HG02798 (cell line): ENCODE data around the gene CCDC92B.
"Not testable (repeated sequence)": the region's sequence is repeated elsewhere in the genome, so short reads cannot be mapped to it uniquely, and the experiment has no call there.

Source experiments
- ATAC-seq: cut with Tn5 transposase; IDR thresholded peaks from one replicate; pipeline ENCODE4 v1.9.1; 2021; ENCODE audit warnings: mild to moderate bottlenecking; ENCODE audit not compliant: unreplicated experiment, poor library complexity

Gene CCDC92B

DNA sequence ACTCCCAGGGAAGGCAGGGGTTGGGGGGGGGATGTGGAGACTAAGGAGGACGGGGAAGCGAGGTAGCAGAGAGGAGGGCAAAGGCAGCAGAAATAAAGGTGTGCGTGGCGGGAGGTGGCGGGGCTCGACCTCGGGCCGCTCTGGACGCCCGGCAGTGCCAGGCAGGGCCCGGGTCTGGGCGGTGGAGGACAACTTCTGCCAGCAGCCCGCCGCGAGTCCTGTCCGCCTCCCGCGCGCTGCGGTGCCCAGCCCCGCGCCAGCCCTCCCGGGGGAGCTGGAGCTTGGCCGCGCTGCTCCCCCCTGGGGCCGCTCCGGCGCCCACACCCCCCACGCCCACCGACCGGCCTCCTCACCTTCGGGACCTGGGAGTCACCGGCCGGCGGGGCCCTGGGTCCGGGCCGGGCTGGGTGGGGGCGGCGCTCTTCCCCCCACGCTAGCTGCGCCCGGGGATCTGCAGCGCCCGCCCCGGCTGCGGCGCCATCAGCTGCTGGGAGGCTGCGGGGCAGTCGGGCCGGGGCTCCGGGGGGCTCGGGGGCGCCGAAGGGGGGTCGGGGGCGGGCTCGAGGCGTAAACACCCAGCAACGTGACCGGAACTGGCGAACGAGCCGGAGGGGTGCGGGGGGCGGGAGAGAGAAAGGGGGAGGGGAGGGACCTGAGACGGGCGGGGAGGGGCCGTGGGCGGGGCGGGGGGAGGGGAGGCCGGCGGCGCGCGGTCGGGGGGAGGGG lies at the start of gene CCDC92B:
Gene CCDC92B (minus strand): TSS at position 595 of the 726 bp plus-strand sequence. CDS start 14,507 bp downstream, outside the sequence.
- no peak for ATAC-seq

DNA sequence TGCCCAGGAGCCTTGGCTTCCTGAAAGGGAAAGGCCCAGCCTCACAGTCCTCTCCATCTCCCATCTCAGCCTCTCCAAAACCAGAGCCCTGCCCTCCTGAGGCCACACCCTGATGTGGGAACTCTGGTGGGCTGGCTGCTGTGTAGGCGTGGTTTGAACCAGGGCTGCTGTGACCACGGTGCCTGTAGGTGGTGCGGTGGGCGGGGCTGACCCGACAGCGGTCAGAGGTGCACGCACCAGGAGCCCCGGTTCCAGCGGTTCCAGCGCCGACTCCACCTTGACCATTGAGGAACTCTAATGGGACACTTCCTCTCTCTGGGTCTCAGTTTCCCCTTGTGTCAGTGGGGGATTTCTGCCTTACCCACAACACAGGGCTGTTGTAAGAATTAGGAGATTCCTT lies 49.2 kb upstream of the CCDC92B start:
- no peak for ATAC-seq

DNA sequence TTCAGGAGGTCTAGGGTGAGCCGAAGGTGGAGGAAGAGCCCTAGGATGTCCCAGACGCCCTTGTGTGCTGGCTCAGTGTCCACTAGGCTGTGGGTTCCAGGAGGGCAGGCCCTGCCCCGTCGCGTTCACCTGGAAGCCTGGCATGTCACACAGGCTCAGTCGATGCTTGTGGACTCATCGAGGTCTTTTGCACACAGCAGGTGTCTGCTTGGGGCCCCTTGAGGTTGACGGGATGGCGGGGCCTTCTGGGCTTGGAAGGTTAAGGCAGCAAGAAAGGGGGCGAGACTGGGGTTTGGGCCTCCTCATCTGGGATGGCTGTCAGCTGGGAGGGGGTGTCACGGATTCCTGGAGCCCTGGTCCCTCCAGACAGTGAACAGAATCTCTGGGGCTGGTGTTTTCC lies 48.7 kb upstream of the CCDC92B start:
- ATAC-seq: no peak

DNA sequence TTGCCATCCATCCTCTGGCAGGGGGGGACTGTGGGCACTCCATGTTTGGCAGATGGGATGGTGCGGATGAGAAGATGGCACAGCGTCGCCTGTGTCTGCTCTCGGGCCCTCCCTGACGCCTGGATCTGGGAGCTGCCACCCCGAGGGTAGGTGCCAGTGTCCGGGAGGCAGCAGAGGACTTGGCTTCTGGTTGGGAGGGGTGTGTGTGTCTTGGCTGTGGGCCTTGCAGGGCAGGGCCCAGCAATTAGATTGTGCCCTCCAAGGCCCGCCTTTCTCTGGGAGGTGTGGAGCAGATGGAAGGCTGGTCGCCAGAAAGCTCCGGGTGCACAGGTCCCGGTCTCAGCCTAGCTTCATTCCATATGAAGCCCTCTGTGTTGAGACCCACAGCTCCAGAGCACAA lies 48.2 kb upstream of the CCDC92B start:
- no peak for ATAC-seq

DNA sequence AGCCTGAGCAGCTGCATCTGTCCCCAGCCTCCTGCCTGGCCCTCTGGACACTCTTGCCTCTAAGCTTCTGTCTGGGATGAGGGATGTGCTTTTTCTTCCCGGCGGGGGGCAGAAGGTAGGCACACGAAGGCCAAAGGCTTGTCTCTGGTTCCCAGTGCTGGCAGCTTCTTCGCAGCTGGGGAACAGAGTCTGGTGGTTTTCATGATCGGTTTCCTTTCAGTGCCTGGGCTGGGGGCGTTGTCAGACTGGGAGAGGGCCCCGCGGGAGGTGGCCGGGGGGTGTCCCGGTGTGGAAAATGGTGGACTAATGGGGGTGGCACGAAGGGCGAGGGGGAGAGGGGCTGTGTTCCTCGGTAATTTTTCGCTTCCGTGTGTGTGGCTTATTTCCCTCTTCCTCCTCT lies 47.8 kb upstream of the CCDC92B start:
- no peak for ATAC-seq

DNA sequence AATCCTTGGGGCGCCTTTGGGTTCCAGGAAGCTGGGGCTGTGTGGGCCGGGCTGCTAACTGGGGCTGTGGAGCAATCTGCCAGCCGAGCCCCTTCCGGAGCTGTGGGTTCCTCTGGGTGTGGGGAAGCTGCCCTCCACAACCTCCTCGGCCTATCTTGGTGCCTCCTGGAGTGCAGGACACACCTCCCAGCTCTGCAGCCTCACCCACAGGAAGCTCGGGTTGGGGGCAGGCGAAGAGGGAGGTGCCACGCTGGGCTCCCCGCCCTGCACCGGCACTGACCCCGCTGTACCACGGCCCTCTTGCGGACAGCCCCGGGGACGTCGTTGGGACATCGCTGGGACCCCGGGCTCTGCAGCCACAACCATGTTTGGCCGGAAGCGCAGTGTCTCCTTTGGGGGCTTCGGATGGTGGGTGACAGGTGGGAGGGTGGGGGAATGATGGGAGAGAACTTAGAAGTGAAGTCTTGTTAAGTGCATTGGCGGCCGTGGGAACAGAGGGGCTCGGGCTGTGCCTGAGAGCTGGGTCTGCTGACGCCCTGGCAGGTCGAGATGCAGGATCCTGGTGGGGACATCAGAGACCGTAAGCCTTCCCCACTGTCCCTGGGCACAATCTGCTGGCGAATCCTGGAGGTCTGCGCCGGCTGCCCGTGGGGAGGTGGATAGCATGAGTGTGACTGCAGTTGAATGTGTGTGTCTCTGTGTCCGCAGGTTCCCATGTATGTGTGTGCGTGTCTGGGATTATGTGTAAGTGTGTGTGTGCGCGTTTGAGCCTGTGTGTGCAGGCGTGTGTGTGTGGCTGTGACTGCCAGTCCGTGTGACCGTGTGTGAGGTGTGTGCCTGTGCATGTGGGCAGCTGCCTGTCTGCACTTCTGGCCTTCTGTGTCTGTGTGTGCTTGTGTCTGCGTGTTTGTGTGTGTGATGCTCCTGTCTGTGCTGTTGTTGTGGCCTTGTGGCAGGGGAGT lies 47.0 kb upstream of the CCDC92B start, which contains the start of gene RAP1GAP2:
Gene RAP1GAP2 (plus strand): TSS at position 275 of the 962 bp plus-strand sequence. CDS start 90 bp downstream, at position 365.
- ATAC-seq: no peak

DNA sequence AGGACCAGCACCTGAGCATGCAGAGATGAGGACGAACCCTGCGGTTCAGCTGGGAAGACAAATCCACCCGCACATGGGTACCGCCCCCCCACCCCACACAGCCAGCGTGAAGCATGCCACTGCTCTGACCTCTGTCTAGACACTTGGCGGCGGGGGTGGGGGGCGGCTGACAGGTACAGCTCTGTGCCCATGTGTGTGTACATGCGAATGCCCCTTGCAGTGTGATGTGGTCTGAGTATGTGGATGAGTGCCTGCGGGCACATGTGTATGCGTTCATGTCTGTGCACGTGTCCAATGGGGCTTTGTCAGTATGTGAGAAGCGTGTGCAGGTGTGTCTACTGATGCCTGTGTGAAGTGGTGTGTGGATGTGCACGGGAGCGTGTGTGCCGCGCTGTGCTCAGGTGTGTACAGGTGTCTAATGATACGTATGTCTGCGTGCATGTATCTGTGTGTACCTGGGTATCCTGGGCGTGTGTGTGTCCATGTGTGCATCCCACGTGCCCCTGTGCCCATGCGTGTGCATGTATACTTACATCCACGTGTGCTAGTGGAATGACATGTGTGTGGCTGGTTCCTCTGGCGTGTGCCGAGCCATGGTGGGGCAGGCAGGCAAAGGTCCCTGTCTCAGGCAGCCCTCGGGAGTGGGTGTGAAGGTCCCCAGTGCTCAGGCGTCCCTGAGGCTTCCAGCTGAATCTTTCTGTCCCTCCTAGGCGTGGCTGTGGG lies 46.1 kb upstream of the CCDC92B start:
- no peak for ATAC-seq

DNA sequence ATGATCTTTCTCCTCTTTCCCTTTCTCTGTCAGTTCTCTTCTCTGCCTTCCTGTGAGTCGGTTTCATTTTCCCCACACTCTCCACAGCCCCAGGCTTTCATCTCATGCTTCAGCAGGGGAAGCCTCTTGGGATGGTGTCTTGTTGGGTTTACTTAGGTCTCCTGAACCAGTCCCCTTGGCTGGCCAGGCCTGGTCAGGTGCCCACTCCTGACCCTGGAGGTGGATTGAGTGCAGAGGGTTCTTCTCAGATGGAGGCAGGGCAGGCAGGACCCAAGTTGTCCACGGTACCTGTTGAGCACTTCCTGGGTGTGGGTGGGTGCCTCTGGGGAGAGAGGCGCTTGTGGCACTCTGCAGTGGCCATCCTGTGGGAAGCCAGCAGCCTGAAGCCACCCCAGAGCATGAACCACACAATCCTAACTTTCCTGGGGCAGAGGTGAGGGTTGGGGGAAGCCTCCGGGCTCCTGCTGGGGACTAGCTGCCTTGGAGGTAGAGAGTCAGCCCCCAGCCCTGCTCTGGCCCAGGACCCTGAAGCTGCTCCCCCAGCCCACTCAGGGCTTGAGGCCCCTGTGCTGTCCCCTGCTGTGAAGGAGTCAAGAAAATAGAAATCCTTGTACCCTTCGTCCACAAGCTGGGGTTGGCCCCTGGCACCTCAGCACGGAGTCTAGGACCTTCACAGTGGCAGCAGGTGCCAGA lies 44.8 kb upstream of the CCDC92B start:
- ATAC-seq: no peak

DNA sequence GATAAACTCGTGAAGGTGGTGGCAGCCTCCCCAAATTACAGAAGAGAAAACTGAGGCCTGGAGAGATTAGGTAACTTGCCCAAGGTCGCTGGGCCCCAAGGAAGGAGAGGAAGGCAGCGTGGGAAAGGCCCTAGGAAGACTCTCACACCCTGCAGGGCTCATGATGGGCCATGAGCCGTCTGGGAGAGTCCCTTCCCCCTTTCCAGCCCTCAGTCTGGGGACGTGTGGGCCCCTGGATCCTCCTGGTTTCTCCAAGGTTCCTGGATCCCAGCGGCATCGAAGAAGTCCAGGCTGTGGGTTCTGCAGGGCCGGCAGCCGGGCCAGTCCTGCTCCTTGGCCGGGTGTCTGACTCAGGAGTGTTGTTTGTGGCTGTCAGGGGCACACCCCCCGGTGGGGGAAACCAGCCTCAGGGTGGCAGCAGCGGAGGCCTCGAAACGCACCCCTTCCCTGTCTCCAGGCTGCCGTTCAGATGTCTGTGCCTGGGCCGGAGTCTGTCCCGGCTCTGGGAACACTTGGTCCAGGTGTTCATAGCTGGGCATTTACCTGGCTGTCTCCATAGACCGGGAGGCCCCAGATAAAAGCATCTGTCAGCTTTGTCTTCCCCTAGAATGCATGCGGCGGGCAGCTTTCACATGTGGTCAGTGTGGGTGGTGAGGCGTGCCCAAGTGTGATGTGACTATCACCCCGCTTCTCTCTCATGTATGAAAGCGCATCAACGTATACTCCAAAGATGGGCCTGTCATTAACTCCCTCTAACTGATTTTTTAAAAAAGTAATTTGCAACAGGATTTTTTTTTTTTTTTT lies 43.1 kb upstream of the CCDC92B start:
- ATAC-seq: no peak

DNA sequence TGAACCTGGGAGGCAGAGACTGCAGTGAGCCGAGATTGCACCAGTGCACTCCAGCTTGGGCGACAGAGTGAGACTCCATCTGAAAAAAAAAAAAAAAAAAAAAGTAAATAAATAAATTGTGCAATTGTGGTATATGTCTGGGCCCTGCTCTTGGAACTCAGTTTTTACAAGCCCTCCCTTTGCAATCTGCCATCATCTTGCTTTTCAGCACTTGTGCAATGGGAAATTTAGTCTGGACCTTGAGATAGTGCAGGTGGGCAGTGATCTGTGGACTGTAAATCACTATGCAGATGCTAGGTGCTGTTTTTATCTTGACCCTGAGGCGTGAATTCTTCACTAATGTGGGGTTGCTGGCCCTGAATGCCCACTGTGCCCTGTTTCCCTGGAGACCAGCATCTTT lies 40.2 kb upstream of the CCDC92B start:
- no peak for ATAC-seq

DNA sequence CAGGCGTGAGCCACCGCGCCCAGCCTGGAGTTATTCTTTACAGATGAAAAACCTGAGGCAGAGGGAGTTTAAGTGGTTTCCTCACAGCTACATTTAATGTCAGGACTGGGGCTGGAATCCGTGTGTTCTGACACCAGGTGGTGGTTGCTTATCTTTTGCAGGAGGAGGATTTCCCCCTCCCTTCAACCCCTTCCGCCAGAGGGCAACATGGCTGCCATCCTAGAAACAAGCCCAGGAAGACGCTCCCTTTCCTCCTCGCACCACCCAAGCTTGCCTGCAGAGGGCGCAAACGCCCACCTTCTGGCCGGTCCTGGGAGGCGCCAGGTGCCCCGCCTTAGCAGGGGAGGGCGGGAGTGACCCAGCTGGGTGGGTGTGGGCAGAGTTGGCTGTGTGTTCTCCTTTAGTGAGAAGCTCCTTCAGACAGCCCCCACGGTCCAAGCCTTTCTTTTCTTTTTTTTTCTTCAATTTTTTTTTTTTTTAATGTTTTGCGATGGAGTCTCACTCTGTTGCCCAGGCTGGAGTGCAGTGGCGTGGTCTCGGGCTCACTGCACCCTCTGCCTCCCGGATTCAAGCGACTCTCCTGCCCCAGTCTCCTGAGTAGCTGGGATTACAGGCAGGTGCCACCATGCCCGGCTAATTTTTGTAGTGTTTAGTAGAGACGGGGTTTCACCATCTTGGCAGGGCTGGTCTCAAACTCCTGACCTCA lies 36.9 kb upstream of the CCDC92B start:
- ATAC-seq: peak; percentile 56

DNA sequence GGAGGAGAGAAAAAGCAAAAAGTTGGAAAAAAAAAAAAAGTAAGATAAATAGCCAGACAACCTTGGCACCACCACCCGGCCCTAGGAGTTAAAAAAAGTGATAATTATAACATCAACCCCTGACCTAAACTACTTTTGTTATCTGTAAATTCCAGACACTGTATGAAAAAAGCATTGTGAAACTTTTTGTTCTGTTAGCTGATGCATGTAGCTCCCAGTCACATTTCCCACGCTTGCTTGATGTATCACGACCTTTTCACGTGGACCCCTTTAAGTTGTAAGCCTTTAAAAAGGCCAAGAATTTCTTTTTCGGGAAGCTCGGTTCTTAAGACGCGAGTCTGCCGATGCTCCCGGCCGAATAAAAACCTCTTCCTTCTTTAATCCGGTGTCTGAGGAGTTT lies 35.9 kb upstream of the CCDC92B start:
- ATAC-seq: not testable (repeated sequence)

DNA sequence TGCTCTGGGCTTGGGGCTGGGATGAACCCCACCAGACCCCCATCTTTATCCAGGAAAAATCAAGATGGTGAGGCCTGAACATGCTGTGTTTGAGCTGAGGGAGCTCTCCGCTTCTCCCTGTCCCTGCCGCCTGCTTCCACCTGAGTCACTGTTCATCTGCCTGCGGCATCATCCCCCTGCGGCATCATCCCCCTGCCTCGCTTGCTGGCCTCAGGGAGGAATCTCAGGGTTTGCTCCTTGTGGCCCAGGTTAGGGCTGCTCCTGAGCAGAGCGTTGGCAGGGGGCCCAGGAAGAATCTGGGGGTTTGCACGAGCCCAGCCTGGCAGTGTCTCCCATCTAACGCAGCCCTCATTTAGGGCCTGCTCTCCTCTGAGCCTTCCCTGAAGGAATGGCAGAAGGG lies 35.4 kb upstream of the CCDC92B start:
- ATAC-seq: no peak

DNA sequence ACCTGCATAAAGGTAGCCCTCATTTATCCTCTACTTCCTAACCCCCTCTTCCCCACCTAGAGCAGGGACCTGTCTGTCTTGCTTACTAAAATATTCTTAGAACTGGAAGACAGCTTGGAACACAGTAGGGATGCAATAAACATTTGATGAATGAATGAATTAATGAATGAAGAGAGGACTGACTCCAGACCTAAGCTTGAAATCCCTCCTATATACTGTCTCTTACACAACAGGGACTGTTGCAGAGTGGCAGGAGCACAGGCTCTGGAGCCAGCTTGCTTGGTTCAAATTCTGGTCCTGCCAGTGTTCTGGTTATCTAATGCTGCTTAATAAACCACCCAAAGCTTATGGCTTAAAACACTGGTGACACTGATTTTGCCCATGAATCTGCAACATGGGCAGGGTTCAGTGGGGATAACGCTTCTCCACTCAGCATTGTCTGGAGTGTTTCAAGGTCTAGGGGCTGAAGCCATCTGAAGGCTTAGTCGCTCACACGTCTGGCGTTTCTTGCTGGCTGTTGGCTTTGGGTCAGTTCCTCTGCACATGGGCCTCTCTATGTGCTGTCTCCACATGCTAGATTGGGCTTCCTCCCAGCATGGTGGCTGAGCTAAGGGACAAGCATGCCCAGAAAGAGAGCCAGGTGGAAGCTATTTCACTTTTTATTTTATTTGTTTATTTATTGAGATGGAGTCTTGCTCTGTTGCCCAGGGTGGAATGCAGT lies 34.0 kb upstream of the CCDC92B start:
- ATAC-seq: no peak

DNA sequence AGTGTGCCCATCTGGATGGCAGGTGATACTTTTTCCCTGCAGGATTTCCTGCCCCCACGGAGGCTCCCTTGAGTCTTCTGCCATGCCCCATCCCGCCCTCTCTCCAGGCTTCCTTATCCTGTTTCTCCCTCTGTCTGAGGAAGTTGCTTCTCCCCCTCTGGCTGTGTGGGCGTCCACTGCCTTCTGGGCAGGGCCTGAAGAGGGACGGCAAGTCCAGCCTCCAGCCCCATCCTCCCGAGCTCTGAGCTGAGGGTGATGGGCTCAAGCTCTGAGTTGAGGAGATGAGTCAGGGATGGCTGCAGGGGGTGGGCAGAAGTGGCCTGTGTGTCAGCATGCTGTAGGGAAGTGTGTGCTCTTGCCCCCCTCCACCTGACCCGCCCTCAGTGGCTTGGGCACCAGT lies 32.6 kb upstream of the CCDC92B start:
- no peak for ATAC-seq

DNA sequence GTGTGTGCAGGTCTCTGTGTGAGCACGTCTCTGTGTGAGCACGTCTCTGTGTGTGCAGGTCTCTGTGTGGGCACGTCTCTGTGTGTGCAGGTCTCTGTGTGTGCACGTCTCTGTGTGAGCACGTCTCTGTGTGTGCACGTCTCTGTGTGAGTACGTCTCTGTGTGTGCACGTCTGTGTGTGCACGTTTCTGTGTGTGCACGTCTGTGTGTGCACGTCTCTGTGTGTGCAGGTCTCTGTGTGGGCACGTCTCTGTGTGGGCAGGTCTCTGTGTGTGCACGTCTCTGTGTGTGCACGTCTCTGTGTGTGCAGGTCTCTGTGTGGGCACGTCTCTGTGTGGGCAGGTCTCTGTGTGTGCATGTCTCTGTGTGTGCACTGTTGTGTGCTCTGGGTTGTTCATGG lies 32.1 kb upstream of the CCDC92B start:
- not testable (repeated sequence) for ATAC-seq

DNA sequence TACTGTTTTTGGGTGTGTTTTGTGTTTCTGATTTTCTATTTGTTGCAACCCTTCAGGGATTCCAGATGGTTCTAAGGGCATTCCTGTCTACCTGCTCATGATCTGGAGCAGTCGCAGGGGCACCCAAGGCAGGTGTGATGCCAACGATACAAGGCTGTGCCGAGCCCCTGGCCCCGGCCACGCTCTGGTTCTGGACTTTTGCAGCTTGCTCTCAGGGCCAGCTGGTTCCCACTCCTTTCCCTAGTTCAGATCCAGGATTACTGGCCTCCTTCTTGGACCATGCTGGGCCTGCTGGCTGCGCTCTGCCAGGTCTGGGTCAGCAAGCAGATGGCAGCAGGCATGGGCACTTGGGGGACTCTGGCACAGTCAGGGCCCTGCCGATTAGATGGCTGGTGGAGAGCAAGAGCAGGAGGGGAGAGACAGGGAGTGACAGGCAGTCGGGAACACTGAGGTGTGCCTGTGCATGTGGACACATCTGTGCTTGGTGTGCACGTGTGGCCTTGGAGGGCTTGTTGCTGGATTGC lies 31.5 kb upstream of the CCDC92B start:
- no peak for ATAC-seq

DNA sequence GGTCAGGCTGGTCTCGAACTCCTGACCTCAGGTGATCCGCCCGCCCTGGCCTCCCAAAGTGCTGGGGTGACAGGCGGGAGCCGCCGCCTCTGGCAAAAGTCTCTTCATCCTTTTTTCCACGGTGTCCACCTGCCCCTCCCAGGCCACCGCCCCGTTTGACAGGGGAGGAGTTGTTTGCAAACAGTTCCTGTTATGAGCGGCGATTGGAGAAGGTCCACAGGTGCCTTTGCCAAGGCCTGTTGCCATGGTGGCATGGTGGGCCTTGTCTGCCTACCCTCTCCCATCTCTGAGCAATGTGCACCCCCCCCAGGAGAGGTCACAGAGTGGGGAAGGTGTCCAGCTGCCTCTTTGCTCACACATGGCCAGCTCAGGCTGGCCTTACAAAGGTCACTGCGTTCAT lies 30.8 kb upstream of the CCDC92B start:
- ATAC-seq: no peak
